Liver (tissue), 3 donors: Measurements from ENCODE around the gene TUBA3D.

Experiments
- FOXA2 ChIP-seq: IDR thresholded peaks from 2 replicates; pipeline ENCODE4 v1.6.1; 2016; ENCODE audit warnings: antibody characterized with exemption
- HNF4G ChIP-seq: IDR thresholded peaks from 2 replicates; pipeline ENCODE4 v1.6.1; 2016; ENCODE audit warnings: antibody characterized with exemption
- RAD21 ChIP-seq, 2 donors: IDR thresholded peaks; 2 replicates each; pipeline ENCODE4 v1.6.1; 2016; ENCODE audit warnings: antibody characterized with exemption in 2 of 2, mild to moderate bottlenecking in 2 of 2
- SP1 ChIP-seq: IDR thresholded peaks from 2 replicates; pipeline ENCODE4 v1.6.1; 2018; ENCODE audit warnings: antibody characterized with exemption, mild to moderate bottlenecking
- YY1 ChIP-seq: IDR thresholded peaks from 2 replicates; pipeline ENCODE4 v1.6.1; 2016; ENCODE audit warnings: antibody characterized with exemption, mild to moderate bottlenecking
- TF ChIP-seq, protein P1 (sequence below): fragments of 150-350 bp; IDR thresholded peaks from 2 replicates; pipeline ENCODE4 v1.5.1; 2017; ENCODE audit warnings: improper control_type of control experiment, low read depth, low read length; ENCODE audit not compliant: missing input control
- TF ChIP-seq, protein P2 (sequence below): IDR thresholded peaks from 2 replicates; pipeline ENCODE4 v1.6.1; 2016; ENCODE audit warnings: antibody characterized with exemption
- TF ChIP-seq, protein P3 (sequence below): IDR thresholded peaks from 2 replicates; pipeline ENCODE4 v1.6.1; 2016; ENCODE audit warnings: antibody characterized with exemption, mild to moderate bottlenecking
- donor health status: healthy.
- donor health status: healthy.

DNA sequence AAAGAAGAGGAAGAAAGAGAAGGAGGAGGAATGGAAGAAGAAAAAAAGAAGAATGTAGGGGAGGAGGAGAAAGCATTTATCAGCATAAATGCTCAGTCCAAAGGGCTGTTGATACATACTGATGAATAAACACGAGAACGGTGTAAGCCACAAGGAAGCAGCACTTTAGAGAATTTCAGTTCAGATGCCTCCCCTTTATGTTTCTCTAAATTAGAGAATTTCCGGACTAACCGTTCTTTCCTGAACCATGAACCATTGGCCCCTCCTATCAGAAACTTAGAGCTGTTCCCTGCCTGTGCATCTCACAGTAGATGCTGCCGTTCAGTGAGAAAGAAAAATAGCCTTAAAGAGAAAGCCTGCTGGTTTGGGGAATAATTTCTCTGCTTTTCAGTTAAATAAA lies 49.2 kb upstream of the TUBA3D start:
- TF ChIP-seq, protein P1, sequence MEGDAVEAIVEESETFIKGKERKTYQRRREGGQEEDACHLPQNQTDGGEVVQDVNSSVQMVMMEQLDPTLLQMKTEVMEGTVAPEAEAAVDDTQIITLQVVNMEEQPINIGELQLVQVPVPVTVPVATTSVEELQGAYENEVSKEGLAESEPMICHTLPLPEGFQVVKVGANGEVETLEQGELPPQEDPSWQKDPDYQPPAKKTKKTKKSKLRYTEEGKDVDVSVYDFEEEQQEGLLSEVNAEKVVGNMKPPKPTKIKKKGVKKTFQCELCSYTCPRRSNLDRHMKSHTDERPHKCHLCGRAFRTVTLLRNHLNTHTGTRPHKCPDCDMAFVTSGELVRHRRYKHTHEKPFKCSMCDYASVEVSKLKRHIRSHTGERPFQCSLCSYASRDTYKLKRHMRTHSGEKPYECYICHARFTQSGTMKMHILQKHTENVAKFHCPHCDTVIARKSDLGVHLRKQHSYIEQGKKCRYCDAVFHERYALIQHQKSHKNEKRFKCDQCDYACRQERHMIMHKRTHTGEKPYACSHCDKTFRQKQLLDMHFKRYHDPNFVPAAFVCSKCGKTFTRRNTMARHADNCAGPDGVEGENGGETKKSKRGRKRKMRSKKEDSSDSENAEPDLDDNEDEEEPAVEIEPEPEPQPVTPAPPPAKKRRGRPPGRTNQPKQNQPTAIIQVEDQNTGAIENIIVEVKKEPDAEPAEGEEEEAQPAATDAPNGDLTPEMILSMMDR = no peak
- no peak for TF ChIP-seq YY1
- TF ChIP-seq, protein P2, sequence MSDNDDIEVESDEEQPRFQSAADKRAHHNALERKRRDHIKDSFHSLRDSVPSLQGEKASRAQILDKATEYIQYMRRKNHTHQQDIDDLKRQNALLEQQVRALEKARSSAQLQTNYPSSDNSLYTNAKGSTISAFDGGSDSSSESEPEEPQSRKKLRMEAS = no peak
- TF ChIP-seq FOXA2 = no peak
- TF ChIP-seq RAD21 (IDR thresholded peaks at IDR 0.05) = no peak
- no peak for TF ChIP-seq SP1
- TF ChIP-seq, protein P3, sequence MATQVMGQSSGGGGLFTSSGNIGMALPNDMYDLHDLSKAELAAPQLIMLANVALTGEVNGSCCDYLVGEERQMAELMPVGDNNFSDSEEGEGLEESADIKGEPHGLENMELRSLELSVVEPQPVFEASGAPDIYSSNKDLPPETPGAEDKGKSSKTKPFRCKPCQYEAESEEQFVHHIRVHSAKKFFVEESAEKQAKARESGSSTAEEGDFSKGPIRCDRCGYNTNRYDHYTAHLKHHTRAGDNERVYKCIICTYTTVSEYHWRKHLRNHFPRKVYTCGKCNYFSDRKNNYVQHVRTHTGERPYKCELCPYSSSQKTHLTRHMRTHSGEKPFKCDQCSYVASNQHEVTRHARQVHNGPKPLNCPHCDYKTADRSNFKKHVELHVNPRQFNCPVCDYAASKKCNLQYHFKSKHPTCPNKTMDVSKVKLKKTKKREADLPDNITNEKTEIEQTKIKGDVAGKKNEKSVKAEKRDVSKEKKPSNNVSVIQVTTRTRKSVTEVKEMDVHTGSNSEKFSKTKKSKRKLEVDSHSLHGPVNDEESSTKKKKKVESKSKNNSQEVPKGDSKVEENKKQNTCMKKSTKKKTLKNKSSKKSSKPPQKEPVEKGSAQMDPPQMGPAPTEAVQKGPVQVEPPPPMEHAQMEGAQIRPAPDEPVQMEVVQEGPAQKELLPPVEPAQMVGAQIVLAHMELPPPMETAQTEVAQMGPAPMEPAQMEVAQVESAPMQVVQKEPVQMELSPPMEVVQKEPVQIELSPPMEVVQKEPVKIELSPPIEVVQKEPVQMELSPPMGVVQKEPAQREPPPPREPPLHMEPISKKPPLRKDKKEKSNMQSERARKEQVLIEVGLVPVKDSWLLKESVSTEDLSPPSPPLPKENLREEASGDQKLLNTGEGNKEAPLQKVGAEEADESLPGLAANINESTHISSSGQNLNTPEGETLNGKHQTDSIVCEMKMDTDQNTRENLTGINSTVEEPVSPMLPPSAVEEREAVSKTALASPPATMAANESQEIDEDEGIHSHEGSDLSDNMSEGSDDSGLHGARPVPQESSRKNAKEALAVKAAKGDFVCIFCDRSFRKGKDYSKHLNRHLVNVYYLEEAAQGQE = no peak
- no peak for TF ChIP-seq HNF4G
